GM12878 (cell line): Measurements from ENCODE around the gene C5orf52.

Experiments used
- EGR1 ChIP-seq, 2 experiments: IDR thresholded peaks; 1 replicate in 1 of 2; 2 replicates in 1 of 2; pipeline ENCODE4 v1.6.1; 2011 to 2012; ENCODE audit warnings: low read depth in 2 of 2, low read length in 2 of 2, borderline replicate concordance in 1 of 2, mild to moderate bottlenecking in 1 of 2, moderate library complexity in 1 of 2
- GABPA ChIP-seq: IDR thresholded peaks from 2 replicates; pipeline ENCODE4 v1.6.1; 2014; ENCODE audit warnings: antibody characterized with exemption, low read depth, mild to moderate bottlenecking, inconsistent platforms
- MEF2A ChIP-seq: IDR thresholded peaks from 2 replicates; pipeline ENCODE4 v1.6.1; 2011; ENCODE audit warnings: low read depth, mild to moderate bottlenecking, low read length, moderate library complexity; ENCODE audit not compliant: insufficient read depth
- MTA3 ChIP-seq: IDR thresholded peaks from 2 replicates; pipeline ENCODE4 v1.6.1; 2012; ENCODE audit warnings: low read length, inconsistent platforms, borderline replicate concordance
- POLR2AphosphoS2 ChIP-seq: IDR thresholded peaks from 2 replicates; pipeline ENCODE4 v1.6.1; 2011; ENCODE audit warnings: low read depth, mild to moderate bottlenecking, low read length, improper control_type of control experiment, moderate library complexity
- POLR2AphosphoS5 ChIP-seq: IDR thresholded peaks from 2 replicates; pipeline ENCODE4 v1.6.1; 2011; ENCODE audit warnings: mild to moderate bottlenecking, low read length, inconsistent platforms
- SIN3A ChIP-seq: IDR thresholded peaks from 2 replicates; pipeline ENCODE4 v1.6.1; 2012; ENCODE audit warnings: low read depth, low read length, improper control_type of control experiment
- TAF1 ChIP-seq: IDR thresholded peaks from 2 replicates; pipeline ENCODE4 v1.6.1; 2011; ENCODE audit warnings: mild to moderate bottlenecking, low read depth, low read length, borderline replicate concordance
- ZNF24 ChIP-seq: fragments of 450-650 bp; IDR thresholded peaks from 2 replicates; pipeline ENCODE4 v1.6.1; 2017; ENCODE audit warnings: antibody characterized with exemption, mild to moderate bottlenecking
- TF ChIP-seq, protein P1 (sequence below), 3 experiments: IDR thresholded peaks in 2 of 3; conservative IDR thresholded peaks in 1 of 3; 2 replicates each; pipeline ENCODE4 v1.5.1; 2011; ENCODE audit warnings: low read depth in 3 of 3, low read length in 3 of 3, mild to moderate bottlenecking in 3 of 3, control low read depth in 2 of 3, moderate library complexity in 2 of 3, inconsistent platforms in 1 of 3, mixed read lengths in 1 of 3; ENCODE audit not compliant: control insufficient read depth in 2 of 3, insufficient read depth in 1 of 3; ENCODE audit errors: extremely low read depth in 1 of 3
- TF ChIP-seq, protein P2 (sequence below): fragments of 450-650 bp; formaldehyde crosslinking; IDR thresholded peaks from 2 replicates; pipeline ENCODE4 v1.4.0; 2020; ENCODE audit warnings: mild to moderate bottlenecking, moderate library complexity
- TF ChIP-seq, protein P3 (sequence below): IDR thresholded peaks from 2 replicates; pipeline ENCODE4 v1.6.1; 2012; ENCODE audit warnings: low read depth, low read length, improper control_type of control experiment

- TF ChIP-seq SIN3A (no peak), TAF1 (no peak), POLR2AphosphoS5 (no peak), MTA3 (no peak), ZNF24 (no peak), POLR2AphosphoS2 (no peak), MEF2A (no peak), EGR1 (IDR thresholded peaks at IDR 0.05; ENCODE audit: borderline replicate concordance in 1 of 2, low read depth in 2 of 2, low read length in 2 of 2) (no peak), GABPA (no peak)
- TF ChIP-seq, protein P1, sequence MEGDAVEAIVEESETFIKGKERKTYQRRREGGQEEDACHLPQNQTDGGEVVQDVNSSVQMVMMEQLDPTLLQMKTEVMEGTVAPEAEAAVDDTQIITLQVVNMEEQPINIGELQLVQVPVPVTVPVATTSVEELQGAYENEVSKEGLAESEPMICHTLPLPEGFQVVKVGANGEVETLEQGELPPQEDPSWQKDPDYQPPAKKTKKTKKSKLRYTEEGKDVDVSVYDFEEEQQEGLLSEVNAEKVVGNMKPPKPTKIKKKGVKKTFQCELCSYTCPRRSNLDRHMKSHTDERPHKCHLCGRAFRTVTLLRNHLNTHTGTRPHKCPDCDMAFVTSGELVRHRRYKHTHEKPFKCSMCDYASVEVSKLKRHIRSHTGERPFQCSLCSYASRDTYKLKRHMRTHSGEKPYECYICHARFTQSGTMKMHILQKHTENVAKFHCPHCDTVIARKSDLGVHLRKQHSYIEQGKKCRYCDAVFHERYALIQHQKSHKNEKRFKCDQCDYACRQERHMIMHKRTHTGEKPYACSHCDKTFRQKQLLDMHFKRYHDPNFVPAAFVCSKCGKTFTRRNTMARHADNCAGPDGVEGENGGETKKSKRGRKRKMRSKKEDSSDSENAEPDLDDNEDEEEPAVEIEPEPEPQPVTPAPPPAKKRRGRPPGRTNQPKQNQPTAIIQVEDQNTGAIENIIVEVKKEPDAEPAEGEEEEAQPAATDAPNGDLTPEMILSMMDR (IDR thresholded peaks at IDR 0.05 in 2 of 3, conservative IDR thresholded peaks at IDR 0.05 in 1 of 3; ENCODE audit: control insufficient read depth in 2 of 3, extremely low read depth in 1 of 3, insufficient read depth in 1 of 3, low read depth in 3 of 3, low read length in 3 of 3): no peak
- TF ChIP-seq, protein P2, sequence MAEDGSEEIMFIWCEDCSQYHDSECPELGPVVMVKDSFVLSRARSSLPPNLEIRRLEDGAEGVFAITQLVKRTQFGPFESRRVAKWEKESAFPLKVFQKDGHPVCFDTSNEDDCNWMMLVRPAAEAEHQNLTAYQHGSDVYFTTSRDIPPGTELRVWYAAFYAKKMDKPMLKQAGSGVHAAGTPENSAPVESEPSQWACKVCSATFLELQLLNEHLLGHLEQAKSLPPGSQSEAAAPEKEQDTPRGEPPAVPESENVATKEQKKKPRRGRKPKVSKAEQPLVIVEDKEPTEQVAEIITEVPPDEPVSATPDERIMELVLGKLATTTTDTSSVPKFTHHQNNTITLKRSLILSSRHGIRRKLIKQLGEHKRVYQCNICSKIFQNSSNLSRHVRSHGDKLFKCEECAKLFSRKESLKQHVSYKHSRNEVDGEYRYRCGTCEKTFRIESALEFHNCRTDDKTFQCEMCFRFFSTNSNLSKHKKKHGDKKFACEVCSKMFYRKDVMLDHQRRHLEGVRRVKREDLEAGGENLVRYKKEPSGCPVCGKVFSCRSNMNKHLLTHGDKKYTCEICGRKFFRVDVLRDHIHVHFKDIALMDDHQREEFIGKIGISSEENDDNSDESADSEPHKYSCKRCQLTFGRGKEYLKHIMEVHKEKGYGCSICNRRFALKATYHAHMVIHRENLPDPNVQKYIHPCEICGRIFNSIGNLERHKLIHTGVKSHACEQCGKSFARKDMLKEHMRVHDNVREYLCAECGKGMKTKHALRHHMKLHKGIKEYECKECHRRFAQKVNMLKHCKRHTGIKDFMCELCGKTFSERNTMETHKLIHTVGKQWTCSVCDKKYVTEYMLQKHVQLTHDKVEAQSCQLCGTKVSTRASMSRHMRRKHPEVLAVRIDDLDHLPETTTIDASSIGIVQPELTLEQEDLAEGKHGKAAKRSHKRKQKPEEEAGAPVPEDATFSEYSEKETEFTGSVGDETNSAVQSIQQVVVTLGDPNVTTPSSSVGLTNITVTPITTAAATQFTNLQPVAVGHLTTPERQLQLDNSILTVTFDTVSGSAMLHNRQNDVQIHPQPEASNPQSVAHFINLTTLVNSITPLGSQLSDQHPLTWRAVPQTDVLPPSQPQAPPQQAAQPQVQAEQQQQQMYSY (CRISPR knock-in tag): no peak
- TF ChIP-seq, protein P3, sequence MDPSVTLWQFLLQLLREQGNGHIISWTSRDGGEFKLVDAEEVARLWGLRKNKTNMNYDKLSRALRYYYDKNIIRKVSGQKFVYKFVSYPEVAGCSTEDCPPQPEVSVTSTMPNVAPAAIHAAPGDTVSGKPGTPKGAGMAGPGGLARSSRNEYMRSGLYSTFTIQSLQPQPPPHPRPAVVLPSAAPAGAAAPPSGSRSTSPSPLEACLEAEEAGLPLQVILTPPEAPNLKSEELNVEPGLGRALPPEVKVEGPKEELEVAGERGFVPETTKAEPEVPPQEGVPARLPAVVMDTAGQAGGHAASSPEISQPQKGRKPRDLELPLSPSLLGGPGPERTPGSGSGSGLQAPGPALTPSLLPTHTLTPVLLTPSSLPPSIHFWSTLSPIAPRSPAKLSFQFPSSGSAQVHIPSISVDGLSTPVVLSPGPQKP: no peak
Measured at GRCh38 chr5:157714596-157714864, 43.2 kb downstream of the C5orf52 start.
